Naive thymus-derived CD8-positive, alpha-beta T cell (primary cell): ENCODE results near the gene UBE2U. TPM values are rescaled to one million over a fixed set of nuclear protein-coding genes. Genes with fewer than 3 reads are reported as not detected.
A peak's percentile ranks its signal among the peaks of the same experiment; 100 is the strongest.

Source experiments
- ATAC-seq, 2 donors: fragments of 150-1000 bp; cut with Tn5 transposase in 1 of 2; sonication (Bioruptor Pico), chemical (Tn5 transposase) in 1 of 2; 1 replicate in 1 of 2; 2 replicates in 1 of 2; pipeline ENCODE4 v1.10.0; 2021; ENCODE audit warnings: mild to moderate bottlenecking in 2 of 2, moderate library complexity in 2 of 2
- POLR2A ChIA-PET: fragments of 350-600 bp; sonication (Branson Sonifier 250); formaldehyde crosslinking; loops from one replicate; lab custom pipeline; 2021; ENCODE audit warnings: antibody characterized with exemption; lab: Charles Lee
- DNase-seq, 10 donors: peaks; one replicate each; pipeline versions ENCODE4 v3.0.0 to v3.0.0-alpha.2; 2020 to 2022
- H3K27ac Mint-ChIP-seq, 10 donors: one replicate each; pipeline ENCODE4 v1.8.0; 2020 to 2022; ENCODE audit warnings: mild to moderate bottlenecking in 10 of 10, mixed read lengths in 10 of 10, moderate library complexity in 4 of 10, inconsistent platforms in 1 of 10
- H3K27me3 Mint-ChIP-seq, 5 donors: one replicate each; pipeline ENCODE4 v1.8.0; 2021 to 2022; ENCODE audit warnings: mixed read lengths in 5 of 5
- H3K36me3 Mint-ChIP-seq, 3 donors: one replicate each; pipeline ENCODE4 v1.8.0; 2020 to 2022; ENCODE audit warnings: mixed read lengths in 3 of 3, mild to moderate bottlenecking in 2 of 3, inconsistent platforms in 1 of 3
- H3K4me1 Mint-ChIP-seq, 4 donors: one replicate each; pipeline ENCODE4 v1.8.0; 2021 to 2022; ENCODE audit warnings: mixed read lengths in 4 of 4
- H3K4me3 Mint-ChIP-seq, 10 donors: one replicate each; pipeline ENCODE4 v1.8.0; 2020 to 2022; ENCODE audit warnings: mild to moderate bottlenecking in 10 of 10, mixed read lengths in 10 of 10, moderate library complexity in 6 of 10, inconsistent platforms in 1 of 10
- H3K9me3 Mint-ChIP-seq, 9 donors: one replicate each; pipeline ENCODE4 v1.8.0; 2020 to 2022; ENCODE audit warnings: mixed read lengths in 9 of 9, mild to moderate bottlenecking in 3 of 9, inconsistent platforms in 1 of 9, moderate library complexity in 1 of 9
- polyA plus RNA-seq, 3 donors: library from polyadenylated mRNA; unstranded; fragments of 300-500 nt; fragmentation: Illumina TruSeq; gene quantifications; one replicate each; pipeline ENCODE4 v1.2.3, GENCODE V29; 2021
- total RNA-seq, 8 experiments: library from RNA in 2 of 8; stranded (reverse) in 2 of 8; gene quantifications; one replicate each; pipeline ENCODE4 v1.2.3 and lab custom pipeline; 2021 to 2026

UBE2U gene
- total and polyA plus RNA-seq, 5 experiments from 2014 or later, result not detected

DNA sequence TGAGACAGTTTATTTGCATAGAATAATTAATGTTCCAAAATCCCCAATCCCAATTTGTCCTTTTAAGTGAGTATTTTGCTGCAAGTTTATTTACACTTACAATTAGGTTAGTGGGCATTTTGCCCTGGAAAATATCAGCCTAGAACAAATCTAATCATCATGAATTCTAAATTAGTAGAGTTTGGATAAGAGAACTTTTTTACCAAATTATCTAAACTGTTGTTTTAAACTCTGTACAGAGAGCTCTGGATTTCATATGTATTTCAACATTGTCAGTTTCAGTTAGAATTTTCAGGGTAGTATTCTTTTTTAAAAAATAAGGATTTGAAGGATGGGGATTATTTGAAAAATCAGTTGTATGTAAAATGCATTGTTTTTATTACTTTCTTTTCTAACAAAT lies 27.8 kb upstream of the UBE2U start:
- Mint-ChIP-seq H3K9me3 (no peaks in the 10 kb centered on the region), H3K36me3 (no peaks in the 10 kb centered on the region), H3K27me3 (peaks cover 5 to 20% (median 10%) of the 10 kb centered on the region in 5 donors), H3K4me3 (no peak overlapping the region), H3K27ac (no peak overlapping the region), H3K4me1 (peaks cover 0 to 2% (median under 1%) of the 10 kb centered on the region in 4 donors)
- POLR2A ChIA-PET, result no interaction called here
- DNase-seq (no peak), ATAC-seq (no peak)

DNA sequence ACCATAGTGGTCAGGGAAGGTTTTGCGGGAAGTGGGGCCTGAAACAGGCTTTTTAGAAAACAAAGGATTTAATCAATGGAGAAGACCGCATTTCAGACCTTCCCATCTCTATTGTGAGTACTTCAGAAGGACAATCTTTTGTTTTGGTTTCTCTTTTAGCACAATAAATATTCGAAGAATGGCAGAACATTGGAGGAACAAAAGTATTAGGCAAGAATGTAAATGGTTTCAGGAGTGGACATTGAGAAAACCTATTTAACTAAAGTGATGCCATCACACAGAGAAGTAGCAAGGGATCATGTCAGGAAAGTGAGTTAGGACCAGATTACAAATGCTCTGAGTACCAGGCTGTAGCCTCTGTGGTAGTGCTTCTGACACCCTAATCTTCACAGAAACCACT lies 26.8 kb upstream of the UBE2U start:
- Mint-ChIP-seq H3K27ac (no peak overlapping the region), H3K4me1 (peaks cover 0 to 2% (median 0%) of the 10 kb centered on the region in 4 donors), H3K27me3 (peaks cover 4 to 11% (median 5%) of the 10 kb centered on the region in 5 donors), H3K4me3 (no peak overlapping the region), H3K36me3 (no peaks in the 10 kb centered on the region), H3K9me3 (no peaks in the 10 kb centered on the region)
- DNase-seq (no peak), ATAC-seq (no peak)
- POLR2A ChIA-PET, result no interaction called here

DNA sequence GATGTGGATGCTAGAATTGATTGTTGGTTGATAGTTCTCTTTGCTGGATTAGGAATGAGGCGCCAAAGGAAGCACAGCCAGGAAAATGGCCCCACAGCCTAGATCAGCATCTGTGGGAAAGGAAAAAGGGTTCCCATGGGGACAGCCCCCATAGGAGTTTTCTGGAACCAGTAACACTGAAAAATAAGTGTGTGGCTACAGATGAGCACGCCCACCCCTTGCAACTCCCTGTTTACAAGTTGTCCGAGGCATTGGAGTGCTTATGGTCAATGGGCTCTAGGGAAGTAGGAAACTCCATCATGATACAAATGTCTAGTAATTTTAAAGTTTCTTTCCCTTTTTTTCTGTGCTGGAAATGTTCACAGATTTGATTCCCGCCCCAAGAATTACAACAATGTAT lies 23.8 kb upstream of the UBE2U start:
- H3K4me3 Mint-ChIP-seq, result no peak overlapping the region
- DNase-seq, result no peak
- H3K9me3 Mint-ChIP-seq, result no peaks in the 10 kb centered on the region
- no peaks in the 10 kb centered on the region for H3K36me3 Mint-ChIP-seq
- peaks cover 0 to 8% (median 4%) of the 10 kb centered on the region in 4 donors for H3K4me1 Mint-ChIP-seq
- peaks cover 2 to 11% (median 7%) of the 10 kb centered on the region in 5 donors for H3K27me3 Mint-ChIP-seq
- no peak for ATAC-seq
- H3K27ac Mint-ChIP-seq, result no peak overlapping the region
- POLR2A ChIA-PET, result no interaction called here

DNA sequence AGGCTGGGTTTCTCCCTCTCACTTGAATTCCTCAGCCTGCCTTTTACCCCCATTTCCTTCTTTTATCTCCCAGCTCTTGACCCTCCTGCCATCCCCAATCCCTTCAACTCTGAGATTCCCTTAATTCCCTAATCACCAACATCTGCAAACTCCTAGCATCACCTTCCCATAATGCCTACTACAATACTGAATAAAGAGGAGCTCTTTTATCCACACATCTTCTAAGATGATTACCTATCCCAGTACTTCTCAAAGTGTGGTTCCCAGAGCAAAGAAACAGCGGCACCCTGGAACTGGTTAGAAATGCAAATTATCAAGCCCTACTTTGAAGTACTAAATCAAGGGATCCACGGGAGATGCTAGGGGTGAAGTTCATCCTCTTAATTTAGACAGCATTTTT lies 21.2 kb upstream of the UBE2U start:
- Mint-ChIP-seq H3K4me1 (peaks cover 0 to 8% (median 4%) of the 10 kb centered on the region in 4 donors), H3K36me3 (no peaks in the 10 kb centered on the region), H3K27ac (no peak overlapping the region), H3K27me3 (peaks cover 2 to 11% (median 4%) of the 10 kb centered on the region in 5 donors), H3K9me3 (no peaks in the 10 kb centered on the region), H3K4me3 (no peak overlapping the region)
- ATAC-seq, result no peak
- no peak for DNase-seq
- POLR2A ChIA-PET, result no interaction called here

DNA sequence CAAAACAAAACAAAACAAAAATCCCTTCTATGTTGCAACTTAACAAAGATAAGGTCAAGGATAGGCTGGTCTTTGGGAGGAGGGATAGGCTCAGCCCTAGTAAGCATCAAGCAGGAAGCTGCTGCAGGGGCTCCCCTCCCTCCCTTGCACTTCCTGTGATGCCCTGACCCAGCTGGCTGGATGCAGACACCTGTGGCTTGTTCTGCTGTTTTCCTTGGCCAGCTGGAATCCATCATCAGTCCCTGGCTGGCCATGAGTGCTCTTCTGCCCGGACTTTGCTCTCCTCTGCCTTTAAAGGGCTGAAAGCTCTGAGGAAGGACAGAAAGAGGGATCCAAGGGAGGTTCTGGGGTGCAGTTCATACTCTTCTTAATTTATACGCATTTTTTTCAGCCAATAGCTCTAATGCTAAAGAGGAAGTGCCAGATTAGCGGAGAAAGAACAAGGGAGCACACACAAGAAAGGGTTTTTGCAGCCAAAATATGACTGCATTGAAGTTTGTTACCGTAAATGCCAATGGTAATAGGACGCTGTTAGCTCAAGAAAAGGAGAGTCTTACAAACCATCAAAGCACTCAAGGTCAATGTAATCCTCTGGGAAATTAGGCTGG lies 19.9 kb upstream of the UBE2U start:
- Mint-ChIP-seq H3K36me3 (no peaks in the 10 kb centered on the region), H3K27me3 (peaks cover 2 to 5% (median 4%) of the 10 kb centered on the region in 5 donors), H3K9me3 (no peaks in the 10 kb centered on the region), H3K4me1 (peaks cover 0 to 8% (median 4%) of the 10 kb centered on the region in 4 donors), H3K27ac (peak overlapping the region in 4 of 10 donors; percentile 7 to 60 (median 24)), H3K4me3 (peak overlapping the region in 2 of 10 donors; percentile 10 to 16)
- DNase-seq, result no peak
- ATAC-seq, result no peak
- POLR2A ChIA-PET, result no interaction called here

DNA sequence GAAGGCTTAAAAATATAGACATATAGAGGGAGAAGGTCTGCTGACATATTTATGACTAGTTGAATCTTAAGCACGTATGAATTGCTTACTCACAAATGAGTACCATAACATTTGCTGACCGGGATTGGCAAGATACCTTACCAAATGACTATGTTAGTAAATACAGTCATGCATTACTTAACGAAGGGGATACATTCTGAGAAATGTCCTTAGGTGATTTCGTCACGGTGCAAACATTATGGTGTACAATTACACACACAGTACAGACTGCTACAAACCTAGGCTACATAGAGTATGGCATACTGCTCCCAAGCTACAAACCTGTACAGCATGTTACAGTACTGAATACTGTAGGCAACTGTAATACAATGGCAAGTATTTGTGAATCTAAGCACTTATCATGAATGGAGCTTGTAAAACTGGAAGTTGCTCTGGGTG lies 19.4 kb upstream of the UBE2U start:
- Mint-ChIP-seq H3K27ac (peak overlapping the region in 1 of 10 donors; percentile 27), H3K36me3 (no peaks in the 10 kb centered on the region), H3K9me3 (no peaks in the 10 kb centered on the region), H3K4me3 (no peak overlapping the region), H3K27me3 (peaks cover 0 to 4% (median 2%) of the 10 kb centered on the region in 5 donors), H3K4me1 (peaks cover 0 to 8% (median 4%) of the 10 kb centered on the region in 4 donors)
- POLR2A ChIA-PET, result no interaction called here
- ATAC-seq (no peak), DNase-seq (no peak)

DNA sequence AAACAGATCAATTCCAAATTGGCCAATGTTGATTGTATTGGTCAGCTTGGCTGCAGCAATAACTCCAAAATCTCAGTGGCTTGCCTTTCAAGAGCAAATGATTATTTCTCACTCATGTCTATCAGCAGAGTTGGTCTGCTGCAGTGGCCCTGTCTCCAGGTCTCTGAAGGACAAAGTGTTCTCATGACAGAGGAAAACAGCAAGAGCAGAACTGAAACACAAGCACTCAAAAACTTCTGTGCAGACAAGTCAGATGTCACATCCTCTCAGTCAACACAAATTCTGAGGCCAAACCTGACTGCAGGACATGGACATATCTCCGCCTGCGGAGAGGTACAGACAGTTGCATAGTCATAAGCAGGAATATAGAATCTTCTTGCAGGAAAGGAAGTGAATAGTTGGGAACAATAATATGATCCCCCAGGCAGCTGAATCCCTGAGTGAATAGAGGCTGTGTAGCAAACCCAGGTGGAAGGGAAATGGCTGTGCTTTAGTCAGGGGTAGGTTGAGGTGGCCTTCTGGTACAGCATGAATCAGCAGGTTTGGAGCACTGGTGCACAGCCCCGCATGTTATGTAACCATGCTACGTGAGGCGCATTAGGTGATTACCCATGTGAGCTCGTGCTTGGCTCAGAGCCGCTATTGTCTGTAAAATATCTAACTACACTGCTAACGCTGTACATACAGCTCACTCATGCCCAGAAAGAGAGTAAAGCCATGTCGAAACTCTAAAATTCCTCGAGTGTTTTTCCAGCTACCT lies 17.1 kb upstream of the UBE2U start:
- no peak for ATAC-seq
- H3K4me3 Mint-ChIP-seq, result no peak overlapping the region
- no peaks in the 10 kb centered on the region for H3K9me3 Mint-ChIP-seq
- H3K4me1 Mint-ChIP-seq, result peaks cover 0 to 8% (median 4%) of the 10 kb centered on the region in 4 donors
- H3K36me3 Mint-ChIP-seq, result no peaks in the 10 kb centered on the region
- H3K27ac Mint-ChIP-seq, result no peak overlapping the region
- POLR2A ChIA-PET, result no interaction called here
- no peak for DNase-seq
- peaks cover 0 to 4% (median 2%) of the 10 kb centered on the region in 5 donors for H3K27me3 Mint-ChIP-seq

DNA sequence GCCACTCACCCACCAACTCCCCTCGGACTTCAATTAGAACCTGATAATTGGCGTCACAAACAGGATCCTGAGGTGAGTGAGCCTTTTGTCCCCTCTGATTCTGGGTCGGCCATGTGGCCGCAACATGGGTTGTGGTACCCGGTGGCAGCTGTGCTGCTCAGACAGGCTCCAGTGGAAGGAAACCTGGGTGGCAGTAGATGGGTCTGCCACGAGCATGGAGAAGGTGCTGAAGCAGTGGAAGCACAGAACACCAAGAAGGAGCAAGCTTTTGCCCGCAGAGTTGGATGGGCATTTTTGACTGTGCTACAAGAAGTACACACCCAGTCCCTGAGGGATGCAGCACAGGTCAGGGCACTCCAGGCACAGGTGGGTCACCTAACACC lies 16.5 kb upstream of the UBE2U start:
- DNase-seq, result no peak
- Mint-ChIP-seq H3K36me3 (no peaks in the 10 kb centered on the region), H3K27ac (no peak overlapping the region), H3K9me3 (no peaks in the 10 kb centered on the region), H3K27me3 (peaks cover 0 to 4% (median 2%) of the 10 kb centered on the region in 5 donors), H3K4me3 (no peak overlapping the region), H3K4me1 (peaks cover 0 to 8% (median 4%) of the 10 kb centered on the region in 4 donors)
- POLR2A ChIA-PET, result no interaction called here
- no peak for ATAC-seq

DNA sequence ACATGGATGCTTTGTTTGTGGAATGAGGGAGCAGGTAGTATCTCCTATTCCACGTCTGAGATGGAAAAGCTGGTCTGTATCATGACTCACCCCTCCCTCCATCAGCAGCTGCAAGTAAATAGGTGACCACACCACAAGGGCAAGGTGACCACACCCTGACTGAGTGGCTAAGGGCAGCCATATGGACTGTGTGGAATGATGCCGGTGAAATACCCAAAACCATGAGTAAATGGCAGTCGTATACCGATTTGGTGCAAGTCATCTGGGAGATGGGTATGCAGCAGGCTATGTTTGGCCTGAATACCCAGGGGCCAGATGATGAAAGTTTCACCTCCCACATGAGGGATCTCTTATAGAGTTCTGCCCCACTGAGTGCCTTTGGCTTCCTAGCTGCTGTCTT lies 15.8 kb upstream of the UBE2U start:
- ATAC-seq (no peak), DNase-seq (no peak)
- Mint-ChIP-seq H3K27me3 (no peaks in the 10 kb centered on the region), H3K27ac (no peak overlapping the region), H3K9me3 (no peaks in the 10 kb centered on the region), H3K4me1 (peaks cover 0 to 8% (median 4%) of the 10 kb centered on the region in 4 donors), H3K36me3 (no peaks in the 10 kb centered on the region), H3K4me3 (no peak overlapping the region)
- POLR2A ChIA-PET, result no interaction called here

DNA sequence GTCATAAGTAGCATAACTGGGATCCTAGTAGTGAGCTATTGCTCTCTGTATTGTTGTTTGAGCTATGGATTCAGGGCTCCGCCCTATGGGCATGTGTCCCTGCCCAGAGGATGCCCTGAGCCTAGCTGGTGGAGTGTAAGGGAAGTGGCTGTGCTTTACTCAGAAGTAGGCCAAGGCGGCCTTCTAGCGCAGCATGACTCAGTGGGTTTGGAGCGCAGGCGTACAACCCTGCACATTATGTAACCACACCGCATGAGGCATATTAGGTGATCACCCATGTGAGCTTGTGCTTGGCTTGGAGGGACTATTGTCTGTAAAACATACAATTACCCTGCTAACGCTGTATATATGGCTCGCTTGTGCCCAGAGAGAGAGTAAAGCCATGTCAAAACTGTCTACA lies 11.1 kb upstream of the UBE2U start:
- Mint-ChIP-seq H3K4me3 (no peak overlapping the region), H3K4me1 (no peaks in the 10 kb centered on the region), H3K27me3 (no peaks in the 10 kb centered on the region), H3K36me3 (no peaks in the 10 kb centered on the region), H3K9me3 (no peaks in the 10 kb centered on the region), H3K27ac (no peak overlapping the region)
- ATAC-seq, result no peak
- DNase-seq, result no peak
- POLR2A ChIA-PET, result no interaction called here

DNA sequence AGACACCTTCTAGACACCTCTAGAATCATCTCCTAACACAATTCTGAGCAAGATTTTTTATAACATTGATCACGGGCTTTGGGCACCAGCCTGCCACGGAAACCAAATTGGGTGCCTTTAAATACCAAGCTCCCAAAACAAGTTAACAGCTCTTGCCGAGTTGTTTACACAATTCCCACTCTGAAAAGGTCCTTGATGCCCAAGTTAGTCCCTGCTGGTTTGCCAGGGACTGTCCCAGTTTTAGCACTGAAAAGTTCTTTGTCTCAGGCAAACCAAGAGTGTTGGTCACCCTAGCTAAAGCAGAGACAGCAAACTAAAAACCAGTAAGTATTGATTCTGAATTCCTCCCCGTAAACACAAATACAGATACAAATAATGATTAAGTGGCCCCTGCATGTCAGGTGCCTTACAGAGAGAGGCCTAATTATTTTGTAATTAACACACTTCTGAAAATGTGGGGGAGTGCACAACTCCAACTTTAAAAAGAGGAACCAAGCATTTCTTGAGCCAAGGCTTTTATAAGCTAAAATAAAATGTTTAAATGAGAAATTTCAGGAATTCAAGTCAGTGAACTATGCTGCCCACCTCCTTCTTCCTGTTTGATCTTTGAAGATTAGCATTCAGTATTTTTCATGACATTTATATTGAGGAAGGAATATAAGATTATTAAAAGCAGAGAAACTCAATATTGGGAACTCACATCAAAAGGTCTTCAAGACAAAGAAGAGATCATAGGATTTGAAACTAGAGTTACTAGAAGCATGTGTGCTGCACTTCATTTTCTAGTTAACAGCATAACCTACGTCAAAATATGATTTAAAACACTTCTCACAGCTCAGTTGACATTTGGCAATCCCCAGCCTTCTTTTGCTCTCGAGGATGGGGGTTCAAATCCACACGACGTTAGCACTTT lies 9.0 kb upstream of the UBE2U start:
- Mint-ChIP-seq H3K4me3 (no peak overlapping the region), H3K27ac (peak overlapping the region in 1 of 10 donors; percentile 6), H3K9me3 (no peaks in the 10 kb centered on the region), H3K4me1 (no peaks in the 10 kb centered on the region), H3K36me3 (no peaks in the 10 kb centered on the region), H3K27me3 (no peaks in the 10 kb centered on the region)
- DNase-seq (no peak), ATAC-seq (no peak)
- POLR2A ChIA-PET, result no interaction called here

DNA sequence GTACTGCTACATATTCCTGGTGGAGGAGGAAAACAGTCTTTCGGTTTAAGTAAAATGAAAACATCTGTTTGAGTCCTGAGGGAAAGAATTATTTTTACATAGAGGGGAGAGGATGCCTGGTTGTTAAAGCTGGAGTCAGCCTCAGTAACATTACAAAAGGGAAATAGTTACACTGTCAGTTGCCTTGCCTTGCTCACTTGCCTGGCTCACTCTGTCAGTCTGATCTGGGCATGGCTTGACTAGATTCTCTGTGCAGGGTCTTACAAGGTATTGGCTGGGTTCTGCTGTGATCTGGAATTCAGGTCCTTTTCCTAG lies 8.4 kb upstream of the UBE2U start:
- no peaks in the 10 kb centered on the region for H3K9me3 Mint-ChIP-seq

More for the DNA sequence above, 8.4 kb upstream of the UBE2U start:
- no peaks in the 10 kb centered on the region for H3K36me3 Mint-ChIP-seq
- POLR2A ChIA-PET, result no interaction called here
- no peak for DNase-seq
- no peak overlapping the region for H3K4me3 Mint-ChIP-seq
- H3K27ac Mint-ChIP-seq, result peak overlapping the region in 1 of 10 donors; percentile 6
- H3K4me1 Mint-ChIP-seq, result no peaks in the 10 kb centered on the region
- H3K27me3 Mint-ChIP-seq, result no peaks in the 10 kb centered on the region
- ATAC-seq, result no peak
